GM18526 (cell line): ENCODE results near the gene KIAA1328.

Experiments used
- POLR2A ChIP-seq: IDR thresholded peaks from 3 replicates; pipeline ENCODE4 v1.6.1; 2011; ENCODE audit not compliant: insufficient read length; ENCODE audit errors: extremely low read depth

Gene KIAA1328

DNA sequence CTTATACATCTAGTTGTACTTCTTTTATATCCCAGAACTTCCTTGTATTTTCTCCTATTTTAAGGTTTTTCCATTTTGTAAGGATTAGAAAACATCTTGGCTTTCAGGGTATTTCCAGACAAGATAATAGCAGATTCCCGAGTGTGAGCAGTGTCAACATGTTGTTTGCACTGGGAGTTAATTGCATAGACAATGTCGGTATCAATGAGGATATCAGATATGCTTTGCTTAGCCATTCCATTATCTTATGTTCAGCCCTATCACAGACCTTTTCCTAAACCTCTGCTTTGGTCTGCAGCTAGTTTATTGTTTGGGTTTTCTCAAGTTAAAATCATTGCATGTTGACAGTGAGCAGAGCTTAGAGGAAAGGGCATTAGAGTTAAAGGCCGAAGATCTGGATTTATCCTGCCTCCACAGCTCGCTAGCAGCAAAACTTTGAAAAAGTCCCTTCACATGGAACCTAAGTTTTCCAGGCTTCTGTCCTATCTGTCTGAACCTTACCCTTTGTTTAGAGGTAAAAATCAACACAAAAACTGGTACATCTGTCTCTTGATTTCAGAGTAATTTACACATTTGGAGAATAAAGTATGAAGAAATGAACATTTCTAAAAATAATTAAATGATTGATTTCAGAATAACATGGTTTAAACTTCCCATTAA, 355.4 kb downstream of the KIAA1328 start:
- no peak for TF ChIP-seq POLR2A

DNA sequence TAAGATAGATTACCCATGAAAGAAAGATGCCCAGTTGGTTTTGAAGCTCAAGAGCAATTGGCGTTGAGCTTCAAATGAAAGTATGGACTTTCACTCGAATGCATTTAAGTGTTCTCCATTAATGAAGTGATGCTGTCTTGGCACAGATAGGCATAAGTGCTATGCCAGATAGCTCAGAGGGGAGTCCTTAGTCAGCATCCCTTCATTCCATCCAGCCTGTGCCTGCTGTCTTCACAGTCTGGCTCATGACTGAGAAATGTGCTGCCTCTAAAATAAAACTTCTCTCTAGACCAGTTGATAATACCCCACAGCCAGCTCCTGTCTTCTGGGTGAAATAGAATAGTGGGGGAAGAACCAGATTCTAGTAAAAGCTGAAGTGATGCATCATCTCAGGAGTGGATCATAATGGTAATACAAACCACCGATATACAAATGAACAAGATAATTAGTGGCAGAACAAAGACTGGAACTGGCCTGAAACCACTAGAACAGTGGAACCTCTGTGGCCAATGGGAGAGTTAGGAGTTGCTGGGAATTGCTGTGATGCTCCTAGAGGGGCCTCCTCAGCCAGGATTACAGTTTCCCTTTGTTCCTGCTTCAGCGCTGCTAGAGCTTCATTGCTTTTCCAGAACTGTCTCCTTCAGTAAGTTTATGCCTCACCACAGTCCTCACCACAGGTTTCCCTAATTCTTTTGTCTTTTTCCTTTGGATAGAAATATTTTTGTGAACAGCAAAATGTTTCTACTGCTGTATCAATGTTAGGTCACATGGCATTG, 359.3 kb downstream of the KIAA1328 start:
- no peak for TF ChIP-seq POLR2A

DNA sequence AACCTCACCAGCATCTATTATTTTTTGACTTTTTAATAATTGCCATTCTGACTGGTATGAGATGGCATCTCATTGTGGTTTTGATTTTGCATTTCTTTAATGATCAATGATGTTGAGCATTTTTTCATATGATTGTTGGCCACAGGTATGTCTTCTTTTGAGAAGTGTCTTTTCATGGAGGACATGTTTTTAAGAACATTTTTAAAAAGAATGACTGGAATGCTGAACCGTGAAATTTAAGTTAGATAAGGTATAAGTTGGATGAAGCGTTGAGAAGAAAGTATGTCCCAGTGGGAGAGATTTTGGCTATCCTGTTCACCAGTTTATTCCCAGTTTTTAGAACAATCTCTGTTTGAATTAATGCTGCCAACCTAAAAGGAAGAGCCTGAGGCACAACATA, 370.8 kb downstream of the KIAA1328 start:
- no peak for TF ChIP-seq POLR2A

DNA sequence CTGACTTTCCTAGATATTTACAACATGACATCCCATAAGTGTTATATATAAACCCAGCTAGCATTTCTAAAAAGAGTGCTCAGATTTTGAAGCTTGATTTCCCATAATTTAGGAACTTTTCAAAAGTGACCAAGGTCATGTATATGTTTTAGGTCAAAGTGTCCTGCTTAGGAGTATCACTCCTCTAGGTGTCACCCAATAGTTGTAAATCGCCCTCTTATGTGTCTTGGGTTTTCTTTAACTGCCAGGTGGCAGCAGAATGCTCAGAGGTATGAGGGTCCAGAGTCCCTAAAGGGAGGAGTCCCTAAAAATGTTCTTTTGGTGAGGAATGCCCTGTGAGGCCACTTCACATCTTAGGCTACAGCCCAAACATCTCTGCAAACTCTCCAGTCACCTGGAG, 378.4 kb downstream of the KIAA1328 start:
- no peak for TF ChIP-seq POLR2A

DNA sequence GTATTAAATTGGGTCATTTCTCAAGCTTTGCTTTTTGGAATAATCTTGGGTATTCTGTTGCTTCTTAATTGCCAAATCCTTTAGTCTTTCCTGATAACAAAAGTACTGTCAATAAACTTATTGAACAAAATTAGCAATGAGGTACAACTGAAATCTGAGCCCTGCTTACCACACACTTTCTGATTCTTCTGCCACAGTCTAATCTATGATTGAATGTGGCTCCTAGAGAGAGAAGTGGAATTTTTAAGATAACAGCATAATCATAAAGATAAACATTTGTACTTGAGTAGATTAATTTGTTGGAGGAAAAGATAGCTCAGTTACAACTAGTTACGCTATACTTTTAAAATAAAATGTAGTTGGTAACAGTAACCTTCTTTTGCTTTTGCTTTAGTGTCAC, 381.9 kb downstream of the KIAA1328 start:
- no peak for TF ChIP-seq POLR2A

DNA sequence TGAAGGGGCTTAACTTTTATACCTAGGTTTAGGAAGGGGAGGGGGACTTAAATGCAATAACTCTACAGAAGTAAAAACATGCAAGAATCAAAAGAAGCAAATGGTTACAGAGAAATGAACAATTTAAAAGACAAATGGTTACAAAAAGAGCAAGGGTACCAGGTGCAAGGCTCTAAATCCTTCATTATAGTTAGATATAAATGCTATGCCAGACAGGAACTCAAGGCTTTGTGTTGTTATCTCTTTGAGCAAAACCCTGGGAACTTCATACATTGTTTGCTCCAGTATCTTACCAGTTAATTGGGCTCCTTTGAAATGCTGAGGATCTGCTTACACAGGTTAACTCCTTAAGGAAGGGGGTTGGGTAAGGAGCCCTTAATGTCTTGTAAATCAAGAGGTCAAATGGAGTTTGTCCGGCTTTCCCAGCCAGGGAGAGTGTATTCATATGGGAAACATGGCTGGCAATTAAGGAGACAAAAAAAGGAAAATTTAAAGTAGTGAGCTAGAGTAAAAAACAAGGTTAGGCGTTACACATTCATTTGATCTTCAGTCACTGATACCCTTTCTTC, 389.2 kb downstream of the KIAA1328 start:
- TF ChIP-seq POLR2A, result no peak

DNA sequence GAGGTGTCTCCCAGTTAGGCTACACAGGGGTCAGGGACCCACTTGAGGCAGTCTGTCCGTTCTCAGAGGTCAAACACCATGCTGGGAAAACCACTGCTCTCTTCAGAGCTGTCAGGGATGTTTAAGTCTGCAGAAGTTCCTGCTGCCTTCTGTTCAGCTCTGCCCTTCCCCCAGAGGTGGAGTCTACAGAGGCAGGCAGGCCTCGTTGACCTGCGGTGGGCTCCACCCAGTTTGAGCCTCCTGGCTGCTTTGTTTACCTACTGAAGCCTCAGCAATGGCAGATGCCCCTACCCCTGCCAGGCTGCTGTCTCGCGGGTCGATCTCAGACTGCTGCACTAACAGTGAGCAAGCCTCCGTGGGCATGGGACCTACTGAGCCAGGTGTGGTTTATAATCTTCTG, 390.3 kb downstream of the KIAA1328 start:
- no peak for TF ChIP-seq POLR2A

DNA sequence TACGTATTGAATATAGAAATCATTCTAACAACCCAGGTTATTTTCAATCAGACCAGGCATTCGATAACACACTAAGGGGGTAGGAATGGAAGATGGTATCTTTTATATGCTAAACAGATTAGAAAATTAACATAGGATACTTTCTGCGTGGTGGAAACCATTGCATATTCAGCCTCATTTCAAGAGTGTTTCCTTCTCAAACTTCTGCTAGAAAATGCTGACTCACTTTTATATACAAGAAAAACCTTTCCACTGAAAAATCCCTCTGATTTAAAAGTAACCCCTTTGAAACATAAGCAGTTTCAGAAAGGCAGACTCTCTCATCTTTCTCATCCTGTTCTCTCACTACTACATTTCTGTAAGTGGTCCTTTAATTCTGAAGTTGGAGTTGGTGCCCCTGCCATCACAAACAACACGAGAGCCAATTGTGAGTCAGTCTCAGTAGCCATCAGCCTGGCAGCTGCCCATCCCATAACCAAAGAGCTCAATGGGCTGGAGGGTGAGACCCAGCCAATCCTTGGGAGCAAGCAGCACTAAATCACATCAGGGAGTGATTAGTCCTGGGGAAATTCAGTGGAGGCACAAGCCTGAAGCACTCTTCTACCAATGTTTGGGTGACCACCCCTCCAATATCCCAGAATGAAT, 393.5 kb downstream of the KIAA1328 start:
- no peak for TF ChIP-seq POLR2A

DNA sequence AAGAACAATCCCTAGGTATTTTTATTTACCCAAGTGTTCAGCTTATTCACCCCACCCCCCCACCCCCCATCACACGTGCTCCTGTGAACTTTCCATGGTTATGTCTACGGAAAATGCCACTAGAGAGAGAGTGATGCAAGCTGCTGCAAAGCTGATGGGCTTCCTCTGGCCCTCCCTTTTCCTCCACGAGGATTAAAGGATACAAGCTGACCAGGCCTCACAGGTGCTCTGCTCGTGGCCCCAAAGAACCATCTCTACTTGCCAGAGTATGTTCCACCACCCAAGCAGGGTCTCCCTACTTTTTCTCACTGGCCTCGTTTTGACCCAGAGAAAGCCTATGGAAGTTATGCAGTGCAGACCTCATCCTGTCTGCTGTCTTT, 394.1 kb downstream of the KIAA1328 start:
- no peak for TF ChIP-seq POLR2A

DNA sequence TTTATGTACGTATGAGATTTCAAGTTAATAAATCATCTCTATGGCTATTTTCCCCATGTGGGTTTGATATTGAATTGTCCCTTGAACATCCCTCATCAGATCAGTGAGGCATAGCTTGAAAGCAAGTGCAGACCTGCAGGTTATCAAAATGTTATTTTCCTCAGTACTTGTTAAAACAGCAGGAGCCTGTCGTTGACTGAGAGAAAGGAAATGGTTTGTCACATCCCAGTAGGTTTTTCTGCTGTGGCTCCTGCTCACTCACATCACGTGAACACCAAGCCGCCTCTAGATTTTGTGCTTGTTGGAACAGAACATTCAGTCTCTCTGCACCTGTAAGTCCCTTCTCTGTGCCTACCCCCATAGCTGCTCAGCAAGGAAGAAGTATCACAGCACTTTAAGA, 396.4 kb downstream of the KIAA1328 start:
- TF ChIP-seq POLR2A, result no peak

DNA sequence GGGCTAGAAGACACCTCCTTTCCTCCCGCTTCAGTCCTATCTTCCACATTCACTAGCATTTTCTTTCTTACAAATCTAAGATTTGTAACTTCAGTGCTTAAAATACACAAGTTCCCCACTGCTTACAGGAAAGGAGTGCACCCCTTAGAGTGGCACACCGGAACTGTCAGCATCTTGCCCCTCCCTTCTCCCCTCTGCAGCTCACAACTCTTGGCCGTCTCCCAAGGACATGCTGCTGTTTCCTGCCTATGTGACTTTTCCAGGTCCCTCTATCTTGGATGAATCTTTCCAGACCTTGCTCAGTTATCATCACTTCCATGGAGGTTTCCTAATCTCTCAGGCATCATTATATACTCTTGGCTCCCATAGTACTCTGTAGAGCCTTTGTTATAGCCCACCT, 401.8 kb downstream of the KIAA1328 start:
- TF ChIP-seq POLR2A, result no peak

DNA sequence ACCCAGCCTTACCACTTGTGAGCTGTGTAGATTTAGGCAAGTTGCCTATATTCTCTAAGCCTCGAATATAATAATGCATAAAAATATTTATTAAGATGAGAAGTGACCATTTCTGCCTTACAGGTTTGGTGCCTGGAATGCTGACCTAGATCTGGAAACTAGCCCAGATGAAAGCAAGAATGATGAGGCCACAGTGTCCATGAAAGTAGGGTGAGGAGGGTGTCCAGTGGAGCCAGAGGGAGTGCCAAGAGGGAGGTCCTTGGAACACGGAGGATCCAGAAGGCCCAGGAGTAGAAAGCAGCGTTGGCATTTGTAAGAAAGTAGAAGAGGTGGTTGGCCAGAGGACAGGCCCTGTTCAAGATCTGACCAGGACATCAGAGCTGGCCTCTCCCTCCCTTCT, 402.3 kb downstream of the KIAA1328 start:
- TF ChIP-seq POLR2A, result no peak

DNA sequence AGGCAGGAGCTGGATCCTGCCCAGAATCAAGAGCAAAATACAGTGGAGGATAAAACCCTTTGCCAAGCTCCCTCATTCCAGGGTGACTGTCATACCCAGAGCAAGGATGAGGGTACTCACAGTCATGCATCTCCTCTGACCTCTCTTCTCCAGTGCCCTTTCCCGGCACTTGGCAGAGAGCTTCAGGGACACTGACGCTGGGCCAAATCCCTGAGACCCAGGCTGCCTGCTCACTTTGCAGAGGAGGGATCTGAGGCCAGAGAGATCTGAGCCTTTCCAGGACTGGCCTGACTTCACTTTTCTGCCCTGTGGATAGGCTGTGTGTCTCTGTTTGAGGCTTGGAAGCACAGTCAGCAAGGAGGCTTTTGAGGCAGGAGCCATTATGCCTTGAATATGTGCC, 406.7 kb downstream of the KIAA1328 start:
- TF ChIP-seq POLR2A, result no peak

DNA sequence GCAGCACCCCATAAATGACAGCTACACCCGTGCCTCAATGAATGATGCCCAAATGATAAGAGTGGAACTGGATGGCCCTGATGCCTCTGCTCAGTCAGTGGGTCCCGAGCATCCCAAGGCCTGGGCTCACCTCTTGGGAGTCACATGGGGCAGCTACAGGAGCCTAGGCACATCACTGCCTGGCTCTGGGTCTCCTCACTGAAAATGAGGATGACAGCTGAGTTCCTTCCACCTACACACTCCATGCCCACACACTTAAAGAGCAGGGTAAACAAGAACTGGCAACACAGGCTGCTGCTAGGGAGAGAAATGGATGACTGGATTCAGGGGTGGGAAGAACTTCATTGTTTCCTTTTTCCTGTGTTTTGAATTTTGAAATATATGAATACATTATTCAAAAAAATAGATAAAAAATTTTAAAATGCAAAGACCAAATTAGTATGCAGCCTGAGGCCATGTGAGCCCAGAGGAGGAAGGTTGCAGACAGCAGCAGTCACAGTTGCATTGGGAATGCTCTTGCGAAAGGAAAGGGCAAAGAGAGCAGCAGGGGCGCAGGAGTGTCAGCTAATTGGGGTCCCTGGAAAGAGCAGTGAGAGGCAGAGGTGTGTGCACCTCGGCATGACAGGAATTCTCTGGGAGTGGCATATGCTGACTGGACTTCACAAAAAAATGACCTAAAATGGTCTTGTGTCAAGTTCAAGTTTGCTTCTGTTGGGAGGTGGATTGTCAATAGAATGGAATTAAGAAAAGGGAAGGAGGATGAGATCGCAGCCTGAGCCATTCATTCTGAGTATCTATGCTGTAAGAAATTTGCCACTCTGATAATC, 409.6 kb downstream of the KIAA1328 start:
- no peak for TF ChIP-seq POLR2A

DNA sequence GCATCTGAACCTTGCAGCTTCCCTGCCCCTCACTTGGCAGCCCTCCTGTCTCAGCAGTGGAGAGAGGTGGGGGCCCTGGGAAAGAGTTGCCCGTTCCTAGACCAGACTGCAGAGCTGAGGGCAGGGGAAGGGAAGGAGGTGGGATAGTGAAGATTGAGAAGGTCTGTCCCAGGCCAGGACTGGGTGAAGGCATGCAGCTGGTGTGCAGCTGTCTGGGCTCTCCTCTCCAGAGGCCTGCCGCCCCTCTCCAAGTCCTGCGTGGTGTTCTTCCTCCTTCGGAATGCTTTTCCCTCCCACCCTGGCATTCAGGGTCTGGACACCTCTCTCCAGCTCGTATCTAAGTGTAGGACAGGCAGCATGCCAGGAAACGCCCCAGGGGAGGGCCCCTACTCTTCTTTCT, 413.2 kb downstream of the KIAA1328 start:
- no peak for TF ChIP-seq POLR2A
